Mesenchymal stem cell (in vitro differentiated cells and primary cell): ENCODE results near the gene ZNF480.

Experiments
- DNase-seq: peaks from one replicate; pipeline ENCODE4 v3.0.0-alpha.2; 2013
- H2AFZ ChIP-seq: one replicate; pipeline ENCODE4 v1.6.1; 2013; ENCODE audit warnings: low read depth, mild to moderate bottlenecking, control low read depth, inconsistent platforms, low read length, moderate library complexity
- H2AK5ac ChIP-seq: 2 replicates; pipeline ENCODE4 v1.6.1; 2013; ENCODE audit warnings: low read length, moderate library complexity, mild to moderate bottlenecking, inconsistent platforms; ENCODE audit not compliant: severe bottlenecking
- H2BK120ac ChIP-seq: one replicate; pipeline ENCODE4 v1.6.1; 2013; ENCODE audit warnings: low read depth, mild to moderate bottlenecking, inconsistent platforms, low read length, moderate library complexity
- H2BK12ac ChIP-seq, 2 experiments: one replicate each; pipeline ENCODE4 v1.6.1; 2013; ENCODE audit warnings: inconsistent platforms in 2 of 2, low read length in 2 of 2, mild to moderate bottlenecking in 2 of 2, moderate library complexity in 2 of 2, control low read depth in 1 of 2
- H2BK15ac ChIP-seq: one replicate; pipeline ENCODE4 v1.6.1; 2013; ENCODE audit warnings: mild to moderate bottlenecking, low read depth, inconsistent platforms; ENCODE audit not compliant: poor library complexity, severe bottlenecking
- H2BK5ac ChIP-seq: 2 replicates; pipeline ENCODE4 v1.6.1; 2013; ENCODE audit warnings: low read depth, mild to moderate bottlenecking, low read length, control low read depth, inconsistent platforms; ENCODE audit not compliant: poor library complexity, severe bottlenecking
- H3K14ac ChIP-seq, 2 experiments: one replicate each; pipeline ENCODE4 v1.6.1; 2013; ENCODE audit warnings: inconsistent platforms in 2 of 2, low read length in 2 of 2, control low read depth in 1 of 2, mild to moderate bottlenecking in 1 of 2, moderate library complexity in 1 of 2
- H3K18ac ChIP-seq, 2 experiments: one replicate each; pipeline ENCODE4 v1.6.1; 2013; ENCODE audit warnings: inconsistent platforms in 2 of 2, low read length in 2 of 2, control low read depth in 1 of 2, low read depth in 1 of 2, mild to moderate bottlenecking in 1 of 2
- H3K23ac ChIP-seq, 2 experiments: one replicate each; pipeline ENCODE4 v1.6.1; 2013; ENCODE audit warnings: inconsistent platforms in 2 of 2, low read length in 2 of 2, mild to moderate bottlenecking in 2 of 2, moderate library complexity in 2 of 2, control low read depth in 1 of 2
- H3K27ac ChIP-seq: 2 replicates; pipeline ENCODE4 v1.5.1; 2013; ENCODE audit warnings: mild to moderate bottlenecking, moderate library complexity, low read length, control low read depth, inconsistent platforms; ENCODE audit not compliant: poor library complexity, severe bottlenecking
- H3K27me3 ChIP-seq, 2 experiments: 2 replicates each; pipeline versions ENCODE4 v1.6.1 to v1.7.0; 2013; ENCODE audit warnings: low read length in 2 of 2, mild to moderate bottlenecking in 2 of 2, moderate library complexity in 2 of 2, control low read depth in 1 of 2, inconsistent platforms in 1 of 2; ENCODE audit not compliant: control insufficient read depth in 1 of 2, insufficient read depth in 1 of 2
- H3K36me3 ChIP-seq, 2 experiments: 2 replicates each; pipeline versions ENCODE4 v1.6.1 to v1.7.0; 2013; ENCODE audit warnings: low read length in 2 of 2, control low read depth in 1 of 2, inconsistent platforms in 1 of 2, low read depth in 1 of 2, mild to moderate bottlenecking in 1 of 2; ENCODE audit not compliant: insufficient read depth in 2 of 2, control insufficient read depth in 1 of 2
- H3K4ac ChIP-seq, 2 experiments: one replicate each; pipeline ENCODE4 v1.6.1; 2013; ENCODE audit warnings: inconsistent platforms in 2 of 2, low read length in 2 of 2, mild to moderate bottlenecking in 2 of 2, moderate library complexity in 2 of 2, control low read depth in 1 of 2, low read depth in 1 of 2
- H3K4me1 ChIP-seq: 2 replicates; pipeline ENCODE4 v1.6.1; 2013; ENCODE audit warnings: low read depth, low read length, control low read depth; ENCODE audit not compliant: control insufficient read depth, insufficient read depth
- H3K4me2 ChIP-seq: 2 replicates; pipeline ENCODE4 v1.6.1; 2013; ENCODE audit warnings: low read length, mild to moderate bottlenecking, inconsistent platforms; ENCODE audit not compliant: poor library complexity, severe bottlenecking
- H3K4me3 ChIP-seq, 2 experiments: 2 replicates each; pipeline versions ENCODE4 v1.5.1 to v1.7.0; 2013; ENCODE audit warnings: low read length in 2 of 2, mild to moderate bottlenecking in 2 of 2, control low read depth in 1 of 2, low read depth in 1 of 2; ENCODE audit not compliant: insufficient read depth in 1 of 2
- H3K79me1 ChIP-seq: replicated peaks from 2 replicates; pipeline ENCODE4 v1.6.1; 2013; ENCODE audit warnings: mild to moderate bottlenecking, control low read depth, low read length, inconsistent platforms; ENCODE audit not compliant: poor library complexity, severe bottlenecking
- H3K9ac ChIP-seq: 2 replicates; pipeline ENCODE4 v1.7.0; 2013; ENCODE audit warnings: mild to moderate bottlenecking, low read length, moderate library complexity
- H3K9me3 ChIP-seq: 2 replicates; pipeline ENCODE4 v1.7.0; 2013; ENCODE audit warnings: mild to moderate bottlenecking, low read length; ENCODE audit not compliant: control insufficient read depth
- H4K8ac ChIP-seq: one replicate; pipeline ENCODE4 v1.6.1; 2013; ENCODE audit warnings: inconsistent platforms, mild to moderate bottlenecking, low read length, moderate library complexity
- H4K91ac ChIP-seq: one replicate; pipeline ENCODE4 v1.6.1; 2013; ENCODE audit warnings: mild to moderate bottlenecking, low read length, inconsistent platforms
- WGBS: methylation state at CpG from one replicate; pipeline ENCODE4 v1.1.7; 2013; ENCODE audit warnings: mixed read lengths; 5-methylcytosine and 5-hydroxymethylcytosine counted together

Gene ZNF480

GRCh38 chr19:52275988-52276387 lies 21.0 kb upstream of the ZNF480 start:
- H3K9ac ChIP-seq, result no peak overlapping the region
- DNase-seq, result no peak
- H3K4me1 ChIP-seq, result no peaks in the 10 kb centered on the region
- peaks cover 16% of the 10 kb centered on the region for H3K9me3 ChIP-seq
- no peak overlapping the region for H3K14ac ChIP-seq
- H2BK15ac ChIP-seq, result no peak overlapping the region
- H2BK5ac ChIP-seq, result no peak overlapping the region
- peaks cover 18% of the 10 kb centered on the region for H3K79me1 ChIP-seq
- no peak overlapping the region for H2AFZ ChIP-seq
- H3K4me2 ChIP-seq, result no peak overlapping the region
- H2BK12ac ChIP-seq, result no peak overlapping the region
- no peak overlapping the region for H3K4ac ChIP-seq
- H3K4me3 ChIP-seq, result no peak overlapping the region
- H3K27me3 ChIP-seq, result no peaks in the 10 kb centered on the region
- peaks cover 44 to 45% of the 10 kb centered on the region in 2 experiments for H3K36me3 ChIP-seq
- no peak overlapping the region for H2BK120ac ChIP-seq
- no peak overlapping the region for H3K27ac ChIP-seq
- no peak overlapping the region for H3K18ac ChIP-seq
- no peak overlapping the region for H2AK5ac ChIP-seq
- H4K8ac ChIP-seq, result no peak overlapping the region
- no peak overlapping the region for H3K23ac ChIP-seq
- WGBS, result 100% methylated on average over 2 of the region's 5 CpGs
- no peak overlapping the region for H4K91ac ChIP-seq

GRCh38 chr19:52277471-52277870 lies 19.5 kb upstream of the ZNF480 start:
- peaks cover 19% of the 10 kb centered on the region for H3K79me1 ChIP-seq
- H3K4me3 ChIP-seq, result no peak overlapping the region
- H3K27me3 ChIP-seq, result no peaks in the 10 kb centered on the region
- no peak overlapping the region for H3K18ac ChIP-seq
- H3K9ac ChIP-seq, result no peak overlapping the region
- H3K4ac ChIP-seq, result no peak overlapping the region
- H3K9me3 ChIP-seq, result peaks cover 21% of the 10 kb centered on the region
- 97% methylated on average over 6 of the region's 6 CpGs for WGBS
- no peak overlapping the region for H2AFZ ChIP-seq
- H3K4me1 ChIP-seq, result no peaks in the 10 kb centered on the region
- peaks cover 41 to 47% of the 10 kb centered on the region in 2 experiments for H3K36me3 ChIP-seq
- H2BK12ac ChIP-seq, result no peak overlapping the region
- no peak overlapping the region for H2BK5ac ChIP-seq
- H3K23ac ChIP-seq, result no peak overlapping the region
- H2BK15ac ChIP-seq, result no peak overlapping the region
- no peak overlapping the region for H4K8ac ChIP-seq
- H3K27ac ChIP-seq, result no peak overlapping the region
- no peak overlapping the region for H2AK5ac ChIP-seq
- no peak overlapping the region for H2BK120ac ChIP-seq
- H4K91ac ChIP-seq, result no peak overlapping the region
- no peak overlapping the region for H3K14ac ChIP-seq
- no peak overlapping the region for H3K4me2 ChIP-seq
- no peak for DNase-seq

GRCh38 chr19:52286256-52286655 lies 10.7 kb upstream of the ZNF480 start:
- H3K23ac ChIP-seq, result no peak overlapping the region
- no peak overlapping the region for H3K4me2 ChIP-seq
- DNase-seq, result no peak
- no peak overlapping the region for H2AFZ ChIP-seq
- no peaks in the 10 kb centered on the region for H3K27me3 ChIP-seq
- H3K36me3 ChIP-seq, result peaks cover 59 to 83% of the 10 kb centered on the region in 2 experiments
- H4K8ac ChIP-seq, result no peak overlapping the region
- WGBS, result 99% methylated on average over 5 of the region's 6 CpGs
- H3K18ac ChIP-seq, result no peak overlapping the region
- H2BK15ac ChIP-seq, result no peak overlapping the region
- peaks cover 34% of the 10 kb centered on the region for H3K79me1 ChIP-seq
- no peak overlapping the region for H3K14ac ChIP-seq
- H2AK5ac ChIP-seq, result no peak overlapping the region
- H2BK5ac ChIP-seq, result no peak overlapping the region
- H3K9ac ChIP-seq, result no peak overlapping the region
- H3K4me3 ChIP-seq, result no peak overlapping the region
- no peak overlapping the region for H2BK120ac ChIP-seq
- H3K4ac ChIP-seq, result no peak overlapping the region
- H3K27ac ChIP-seq, result no peak overlapping the region
- no peak overlapping the region for H2BK12ac ChIP-seq
- no peak overlapping the region for H4K91ac ChIP-seq
- H3K9me3 ChIP-seq, result peaks cover 46% of the 10 kb centered on the region
- no peaks in the 10 kb centered on the region for H3K4me1 ChIP-seq

- Histone ChIP-seq H3K4me1 (no peaks in the 10 kb centered on the region), H2BK120ac (no peak overlapping the region)
Measured at GRCh38 chr19:52291781-52292180, 5.2 kb upstream of the ZNF480 start.

More at GRCh38 chr19:52291781-52292180, 5.2 kb upstream of the ZNF480 start:
- no peak overlapping the region for H4K8ac ChIP-seq
- H3K79me1 ChIP-seq, result peaks cover 20% of the 10 kb centered on the region
- no peak overlapping the region for H4K91ac ChIP-seq
- peaks cover 25% of the 10 kb centered on the region for H3K9me3 ChIP-seq
- no peak overlapping the region for H3K9ac ChIP-seq
- peaks cover 39 to 44% of the 10 kb centered on the region in 2 experiments for H3K36me3 ChIP-seq
- H3K4me3 ChIP-seq, result no peak overlapping the region
- H3K18ac ChIP-seq, result no peak overlapping the region
- H3K14ac ChIP-seq, result no peak overlapping the region
- no peaks in the 10 kb centered on the region for H3K27me3 ChIP-seq
- H3K23ac ChIP-seq, result no peak overlapping the region
- no peak overlapping the region for H2BK12ac ChIP-seq
- no peak overlapping the region for H2BK15ac ChIP-seq
- 96% methylated on average over 3 of the region's 3 CpGs for WGBS
- H3K27ac ChIP-seq, result no peak overlapping the region
- H2AFZ ChIP-seq, result no peak overlapping the region
- H3K4me2 ChIP-seq, result no peak overlapping the region
- no peak for DNase-seq
- H2AK5ac ChIP-seq, result no peak overlapping the region
- H3K4ac ChIP-seq, result no peak overlapping the region
- no peak overlapping the region for H2BK5ac ChIP-seq
